HG03354 (cell line): ENCODE results near the gene CCDC137.

Source experiments
- ATAC-seq: cut with Tn5 transposase; IDR thresholded peaks from one replicate; pipeline ENCODE4 v1.9.1; 2021; ENCODE audit warnings: mild to moderate bottlenecking; ENCODE audit not compliant: unreplicated experiment, poor library complexity, severe bottlenecking

The CCDC137 gene

GRCh38 chr17:81680150-81680549 lies 13.6 kb downstream of the CCDC137 start:
- ATAC-seq, result no peak

GRCh38 chr17:81681672-81682071 lies 15.1 kb downstream of the CCDC137 start:
- no peak for ATAC-seq

- ATAC-seq, result no peak
These were observed 16.1 kb downstream of the CCDC137 start for GRCh38 chr17:81682565-81683207.

DNA sequence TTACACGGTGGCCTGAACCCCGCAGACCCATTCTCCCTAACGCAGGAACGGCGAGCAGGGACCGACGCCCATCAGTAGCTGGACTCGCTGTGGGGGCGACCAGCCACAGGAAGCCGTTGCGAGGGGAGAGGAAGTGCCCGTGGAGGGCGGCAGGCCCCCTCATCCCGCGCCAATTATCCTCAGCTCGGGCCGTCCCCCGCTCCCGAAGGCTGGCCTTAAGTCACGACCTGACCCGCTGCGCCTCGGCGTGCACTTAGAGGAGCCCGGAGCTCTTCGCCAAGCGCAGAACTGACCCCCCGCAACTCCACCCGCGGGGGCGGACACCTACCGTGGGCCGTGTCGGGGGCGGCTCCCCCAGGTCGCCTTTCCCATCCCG lies 16.7 kb downstream of the CCDC137 start:
- peak; percentile 15 for ATAC-seq

GRCh38 chr17:81683584-81684441 lies 17.3 kb downstream of the CCDC137 start, which contains the start of the genes ARL16 and HGS:
Gene ARL16 (minus strand): TSS chr17:81683797. CDS start chr17:81683753, 44 bp downstream.
Gene HGS (plus strand): TSS chr17:81684011. CDS start chr17:81684067, 56 bp downstream.
- ATAC-seq, result peak; percentile 92

DNA sequence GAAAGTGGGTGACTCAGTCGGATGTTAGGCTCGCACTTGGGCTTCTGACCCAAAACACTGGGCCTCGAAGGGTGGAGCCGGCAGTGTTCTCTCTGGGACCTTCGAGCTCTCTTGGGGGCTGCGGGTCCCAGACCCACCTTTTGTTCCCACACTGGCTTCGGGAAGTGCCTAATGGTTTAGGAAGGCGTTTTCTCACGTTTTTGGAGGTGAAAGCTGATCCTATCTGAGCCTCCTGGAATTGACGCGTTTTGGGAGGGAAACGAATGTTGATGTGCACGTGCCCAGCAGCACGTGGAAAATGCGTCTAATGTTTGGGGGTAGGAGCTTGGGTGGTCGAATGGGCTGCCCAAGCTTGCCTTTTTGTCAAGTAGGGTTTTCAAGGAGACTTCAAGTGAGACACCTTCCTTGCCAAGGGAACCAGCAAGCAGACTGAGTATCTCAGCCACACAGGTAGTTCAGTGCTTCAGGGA lies 17.9 kb downstream of the CCDC137 start:
- no peak for ATAC-seq

DNA sequence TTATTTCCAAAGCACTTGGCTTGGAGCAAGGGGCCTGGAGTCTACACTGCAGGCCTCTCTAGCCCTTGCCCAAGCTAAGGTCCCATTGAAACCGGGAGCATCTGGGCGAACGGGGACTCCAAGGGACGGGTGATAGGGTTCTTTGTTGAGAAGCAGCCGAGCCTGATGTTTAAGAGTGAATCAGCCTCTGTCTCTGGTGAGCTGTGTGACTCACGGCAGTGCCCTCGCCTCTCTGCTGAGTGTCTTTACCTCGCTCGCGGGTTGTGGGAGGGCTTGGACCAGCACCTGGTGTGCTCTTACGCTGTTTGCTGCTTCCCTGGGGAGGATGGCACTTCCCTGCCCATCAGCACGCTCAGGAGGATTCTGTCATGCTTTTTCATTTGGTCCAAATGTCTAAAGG lies 18.6 kb downstream of the CCDC137 start:
- no peak for ATAC-seq

DNA sequence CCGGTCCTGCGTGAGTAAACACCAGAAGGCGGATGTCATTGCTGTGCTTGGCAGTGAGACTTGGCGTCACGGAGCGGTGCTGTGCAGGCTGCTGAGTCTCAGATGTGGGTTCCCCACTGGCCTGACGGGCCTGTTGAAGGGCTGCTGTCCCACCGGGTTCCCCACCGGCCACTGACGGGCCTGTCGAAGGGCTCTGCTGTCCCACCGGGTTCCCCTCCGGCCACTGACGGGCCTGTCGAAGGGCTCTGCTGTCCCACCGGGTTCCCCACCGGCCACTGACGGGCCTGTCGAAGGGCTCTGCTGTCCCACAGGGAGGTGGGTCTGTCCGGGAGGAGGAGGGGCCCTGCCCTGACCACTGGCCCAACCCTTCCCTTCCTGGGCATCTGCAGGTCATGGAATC lies 20.1 kb downstream of the CCDC137 start:
- no peak for ATAC-seq

DNA sequence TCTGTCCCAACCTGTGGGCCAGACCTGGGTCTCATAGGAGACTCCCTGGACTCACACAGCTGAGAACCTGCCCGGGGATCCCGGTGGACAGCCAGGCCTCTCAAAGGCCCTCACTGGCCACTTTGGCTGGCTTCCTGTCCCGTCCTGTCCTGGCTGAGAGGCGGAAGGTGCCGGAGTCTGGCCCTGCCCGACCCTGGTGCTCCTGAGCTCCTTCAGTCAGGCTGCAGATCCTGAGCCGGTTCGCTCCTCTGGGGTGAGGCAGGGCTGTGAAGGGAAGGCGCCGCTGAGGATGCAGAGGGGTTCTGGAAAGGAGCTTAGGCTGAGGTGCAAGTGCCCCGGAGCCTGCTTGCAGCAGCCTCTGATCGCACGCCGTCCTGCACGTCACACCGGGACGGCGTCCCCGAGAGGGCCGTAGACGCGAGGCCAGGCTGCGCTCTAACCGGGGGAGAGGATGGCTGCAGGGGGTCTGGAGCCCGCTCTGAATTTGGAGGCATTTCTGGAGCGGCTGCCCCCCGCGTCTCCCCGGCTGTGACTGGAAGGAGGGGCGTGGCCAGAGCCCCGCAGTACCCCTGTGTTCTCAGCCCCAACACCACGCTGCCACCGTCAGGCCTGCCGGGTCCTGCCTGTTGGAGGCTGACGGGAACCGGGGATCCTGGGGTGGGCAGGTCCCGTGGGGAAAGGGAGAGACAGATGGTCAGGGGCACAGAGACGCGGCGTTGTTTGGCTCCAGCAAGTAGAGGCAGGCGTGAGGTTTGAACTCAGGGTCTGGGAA lies 21.4 kb downstream of the CCDC137 start:
- ATAC-seq, result no peak

DNA sequence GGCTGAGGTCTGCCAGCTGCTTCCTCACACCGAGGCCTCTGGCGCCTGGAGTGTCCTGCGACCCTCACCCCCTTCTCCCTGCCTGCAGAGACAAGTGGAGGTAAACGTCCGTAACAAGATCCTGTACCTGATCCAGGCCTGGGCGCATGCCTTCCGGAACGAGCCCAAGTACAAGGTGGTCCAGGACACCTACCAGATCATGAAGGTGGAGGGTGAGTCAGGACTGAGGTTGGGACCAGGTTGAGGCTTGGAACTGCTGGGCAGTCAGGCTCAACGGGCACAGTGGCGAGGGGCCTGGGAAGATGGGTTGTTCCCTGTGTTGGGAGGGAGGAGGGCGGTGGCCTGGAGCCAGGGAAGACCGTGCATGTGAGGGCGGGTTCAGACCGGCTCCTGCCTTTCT lies 22.1 kb downstream of the CCDC137 start:
- ATAC-seq, result no peak

GRCh38 chr17:81690066-81690465 lies 23.5 kb downstream of the CCDC137 start:
- no peak for ATAC-seq

- no peak for ATAC-seq
These were observed 24.0 kb downstream of the CCDC137 start for GRCh38 chr17:81690549-81690948.

DNA sequence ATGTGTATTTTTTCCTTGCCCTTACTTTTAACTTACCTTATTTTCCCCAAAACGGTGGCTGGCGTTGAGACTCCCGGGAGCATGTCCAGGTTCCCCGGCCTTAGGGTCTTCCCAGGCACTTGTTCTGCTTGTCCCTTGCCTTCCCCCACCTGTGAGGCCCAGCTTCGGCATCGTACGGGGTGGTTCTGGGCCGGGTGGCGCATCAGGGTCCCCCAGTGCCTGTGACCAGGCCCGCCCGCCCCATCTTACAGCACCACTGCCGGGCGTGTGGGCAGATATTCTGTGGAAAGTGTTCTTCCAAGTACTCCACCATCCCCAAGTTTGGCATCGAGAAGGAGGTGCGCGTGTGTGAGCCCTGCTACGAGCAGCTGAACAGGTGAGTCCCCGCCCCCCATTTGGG lies 24.7 kb downstream of the CCDC137 start:
- no peak for ATAC-seq

GRCh38 chr17:81691608-81692007 lies 25.1 kb downstream of the CCDC137 start:
- ATAC-seq, result no peak

- ATAC-seq, result no peak
These were observed 27.1 kb downstream of the CCDC137 start for GRCh38 chr17:81693509-81694210.

DNA sequence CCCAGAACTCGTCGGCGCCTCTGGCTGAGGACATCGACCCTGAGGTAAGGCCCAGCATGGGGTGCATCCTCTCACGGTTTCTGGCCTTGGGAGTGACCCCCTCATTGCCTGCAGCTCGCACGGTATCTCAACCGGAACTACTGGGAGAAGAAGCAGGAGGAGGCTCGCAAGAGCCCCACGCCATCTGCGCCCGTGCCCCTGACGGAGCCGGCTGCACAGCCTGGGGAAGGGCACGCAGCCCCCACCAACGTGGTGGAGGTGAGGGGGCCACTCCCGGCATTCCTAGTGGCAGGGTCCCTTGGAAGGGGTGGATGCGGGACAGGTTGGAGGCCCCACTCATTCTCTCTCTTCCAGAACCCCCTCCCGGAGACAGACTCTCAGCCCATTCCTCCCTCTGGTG lies 28.3 kb downstream of the CCDC137 start:
- no peak for ATAC-seq

GRCh38 chr17:81695211-81695610 lies 28.7 kb downstream of the CCDC137 start:
- no peak for ATAC-seq

DNA sequence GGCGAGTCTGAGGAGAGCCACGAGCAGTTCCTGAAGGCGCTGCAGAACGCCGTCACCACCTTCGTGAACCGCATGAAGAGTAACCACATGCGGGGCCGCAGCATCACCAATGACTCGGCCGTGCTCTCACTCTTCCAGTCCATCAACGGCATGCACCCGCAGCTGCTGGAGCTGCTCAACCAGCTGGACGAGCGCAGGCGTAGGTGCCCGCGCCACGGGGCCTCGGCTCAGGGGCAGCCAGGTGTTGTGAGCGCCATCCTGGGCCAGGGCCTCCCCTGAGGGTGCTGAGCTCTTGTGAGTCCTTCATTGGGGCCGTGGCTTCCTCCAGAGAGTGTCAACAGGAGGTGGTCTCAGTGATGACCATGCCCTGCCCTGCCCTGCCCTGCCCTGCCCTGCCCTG lies 29.3 kb downstream of the CCDC137 start:
- ATAC-seq, result no peak

- no peak for ATAC-seq
These were observed 29.8 kb downstream of the CCDC137 start for GRCh38 chr17:81696218-81696941.
